Measurements from ENCODE around the gene RALGDS.
"Not testable (repeated sequence)": the region's sequence is repeated elsewhere in the genome, so short reads cannot be mapped to it uniquely, and the experiment has no call there.

GRCh38 chr9:133061019-133061763, 59.8 kb downstream of the RALGDS start:
- not testable (repeated sequence) for TF ChIP-seq POLR2A, CTCF, EP300 (IDR thresholded peaks at IDR 0.05)

All from gastroesophageal sphincter (tissue), 3 donors.